ENCODE results near the gene SLC44A1. TPM values are rescaled to one million over a fixed set of nuclear protein-coding genes. Genes with fewer than 3 reads are reported as not detected.
A peak's percentile ranks its signal among the peaks of the same experiment; 100 is the strongest.

Gene SLC44A1
- total and polyA plus RNA-seq, 2 of the 13 experiments (the other 11 are each of a cell fraction or from before 2014, with no cell fraction given) = 21.4 to 40.8 TPM

DNA sequence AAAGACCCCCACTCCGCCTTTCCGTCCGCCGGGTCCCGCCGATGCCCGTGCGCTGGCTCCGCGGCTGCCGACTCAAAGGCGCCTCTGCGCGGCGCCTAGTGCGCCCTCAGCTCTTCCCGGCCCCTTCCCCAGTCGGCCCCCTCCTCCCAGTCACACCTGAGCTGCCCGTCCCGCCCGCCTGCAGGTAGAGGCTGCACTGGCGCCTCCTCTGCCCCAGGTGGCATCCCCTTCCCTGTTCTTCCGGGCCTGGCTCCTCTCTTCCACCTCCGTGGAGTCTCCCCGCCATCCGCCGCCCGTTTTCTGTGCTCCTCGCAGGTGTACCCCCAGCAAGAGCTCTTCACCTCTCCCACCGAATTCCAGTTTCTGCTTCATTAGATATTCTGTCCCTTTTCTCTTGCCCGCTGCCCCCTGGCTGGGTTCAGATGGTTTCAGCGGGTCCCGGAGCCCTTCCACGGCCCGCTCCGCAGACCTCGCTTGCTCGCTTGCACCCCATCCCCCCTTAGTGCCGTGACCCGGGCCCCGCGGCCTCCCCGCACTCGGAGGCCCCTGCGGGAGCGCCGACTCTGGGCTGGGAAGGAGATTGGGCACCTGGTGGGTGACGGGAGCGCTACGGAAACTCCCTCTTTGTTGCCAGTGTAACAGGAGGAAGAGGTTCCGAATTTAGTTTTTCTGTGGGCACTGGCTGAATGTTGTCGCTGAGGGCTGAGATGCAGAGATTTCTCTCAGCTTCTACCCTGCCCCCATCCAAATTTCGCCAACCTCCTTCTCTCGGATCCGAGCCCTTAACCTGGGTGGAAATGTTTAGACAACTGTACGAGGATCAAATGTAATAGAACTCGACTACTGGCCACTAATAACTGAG is 809 bp downstream of the SLC44A1 start (continued):
- no peak for TF ChIP-seq AKNA (CRISPR knock-in tag; IDR thresholded peaks at IDR 0.05; ENCODE audit: borderline replicate concordance)
- no peak for TF ChIP-seq ZSCAN22 (CRISPR knock-in tag; IDR thresholded peaks at IDR 0.05)
- TF ChIP-seq, protein P1, sequence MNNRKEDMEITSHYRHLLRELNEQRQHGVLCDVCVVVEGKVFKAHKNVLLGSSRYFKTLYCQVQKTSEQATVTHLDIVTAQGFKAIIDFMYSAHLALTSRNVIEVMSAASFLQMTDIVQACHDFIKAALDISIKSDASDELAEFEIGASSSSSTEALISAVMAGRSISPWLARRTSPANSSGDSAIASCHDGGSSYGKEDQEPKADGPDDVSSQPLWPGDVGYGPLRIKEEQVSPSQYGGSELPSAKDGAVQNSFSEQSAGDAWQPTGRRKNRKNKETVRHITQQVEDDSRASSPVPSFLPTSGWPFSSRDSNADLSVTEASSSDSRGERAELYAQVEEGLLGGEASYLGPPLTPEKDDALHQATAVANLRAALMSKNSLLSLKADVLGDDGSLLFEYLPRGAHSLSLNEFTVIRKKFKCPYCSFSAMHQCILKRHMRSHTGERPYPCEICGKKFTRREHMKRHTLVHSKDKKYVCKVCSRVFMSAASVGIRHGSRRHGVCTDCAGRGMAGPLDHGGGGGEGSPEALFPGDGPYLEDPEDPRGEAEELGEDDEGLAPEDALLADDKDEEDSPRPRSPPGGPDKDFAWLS (CRISPR knock-in tag; IDR thresholded peaks at IDR 0.05; ENCODE audit: borderline replicate concordance) = no peak
- TF ChIP-seq ZNF101 (CRISPR knock-in tag; IDR thresholded peaks at IDR 0.05; ENCODE audit: borderline replicate concordance, low read depth) = no peak
- TF ChIP-seq BCL3 (CRISPR knock-in tag; IDR thresholded peaks at IDR 0.05) = no peak
- 0 out of 2 replicates have a peak, but pooled peaks have one; percentile 20 for TF ChIP-seq KDM5B (CRISPR knock-in tag; IDR thresholded peaks at IDR 0.05; ENCODE audit: borderline replicate concordance)
- no peak for TF ChIP-seq ZSCAN25 (CRISPR knock-in tag; IDR thresholded peaks at IDR 0.05)
- TF ChIP-seq FOXM1 (CRISPR knock-in tag; IDR thresholded peaks at IDR 0.05) = no peak
- TF ChIP-seq IRF9 (CRISPR knock-in tag; IDR thresholded peaks at IDR 0.05; ENCODE audit: borderline replicate concordance) = no peak
- TF ChIP-seq ZNF547 (CRISPR knock-in tag; IDR thresholded peaks at IDR 0.05) = 0 out of 2 replicates have a peak, but pooled peaks have one; percentile 25
- no peak for TF ChIP-seq BORCS8-MEF2B (CRISPR knock-in tag; IDR thresholded peaks at IDR 0.05)
- TF ChIP-seq NFE2L2 (IDR thresholded peaks at IDR 0.05; ENCODE audit: low read length) = no peak
- peak; percentile 45; the same call in 1 of the 2 replicates for TF ChIP-seq ZNF501 (CRISPR knock-in tag; IDR thresholded peaks at IDR 0.05)
- TF ChIP-seq NR2F6 (IDR thresholded peaks at IDR 0.05) = no peak
- TF ChIP-seq NR2F6 (CRISPR knock-in tag; IDR thresholded peaks at IDR 0.05) = no peak
- no peak for TF ChIP-seq JDP2 (CRISPR knock-in tag; IDR thresholded peaks at IDR 0.05; ENCODE audit: borderline replicate concordance)
- 0 out of 2 replicates have a peak, but pooled peaks have one; percentile 30 for TF ChIP-seq TFE3 (CRISPR knock-in tag; IDR thresholded peaks at IDR 0.05)
- TF ChIP-seq ZNF530 (CRISPR knock-in tag; IDR thresholded peaks at IDR 0.05; ENCODE audit: low read depth) = no peak
- TF ChIP-seq KAT7 (CRISPR knock-in tag; IDR thresholded peaks at IDR 0.05; ENCODE audit: borderline replicate concordance) = peak; percentile 47; the same call in 1 of the 2 replicates
